PC-9 (cell line): ENCODE results near the gene ARX. TPM values are rescaled to one million over a fixed set of nuclear protein-coding genes. Genes with fewer than 3 reads are reported as not detected.

Source experiments
- BruUV-seq: library from RNA; stranded (reverse); fragments of 400-500 nt; replicated peaks from 2 replicates; lab custom pipeline; 2021; lab: Mats Ljungman, UMichigan
- CTCF ChIA-PET: fragments of 300-600 bp; sonication (Branson Sonifier 250); formaldehyde crosslinking; loops from one replicate; lab custom pipeline; 2022; ENCODE audit warnings: antibody characterized with exemption; lab: Charles Lee
- POLR2A ChIA-PET: fragments of 300-600 bp; sonication (Branson Sonifier 250); formaldehyde crosslinking; loops from one replicate; lab custom pipeline; 2022; ENCODE audit warnings: antibody characterized with exemption; ENCODE audit not compliant: unreplicated experiment; lab: Charles Lee
- DNase-seq, 2 experiments: peaks; one replicate each; pipeline versions ENCODE4 v3.0.0 to v3.0.0-alpha.2; 2015 to 2022; ENCODE audit warnings: mixed read lengths in 1 of 2
- H2AFZ ChIP-seq: fragments of 200-600 bp; sonication (generic); 2 replicates; pipeline ENCODE4 v1.8.1; 2017; ENCODE audit warnings: antibody characterized with exemption
- H3F3A ChIP-seq: fragments of 200-600 bp; sonication (generic); 2 replicates; pipeline ENCODE4 v1.8.1; 2017; ENCODE audit warnings: antibody characterized with exemption, mild to moderate bottlenecking, low read depth; ENCODE audit not compliant: insufficient read depth
- H3K27ac ChIP-seq: fragments of 200-600 bp; sonication (generic); 2 replicates; pipeline ENCODE4 v1.6.1; 2016; ENCODE audit warnings: mixed run types
- H3K27me3 ChIP-seq: fragments of 200-600 bp; sonication (generic); 2 replicates; pipeline ENCODE4 v1.6.1; 2016; ENCODE audit warnings: low read depth, mixed run types; ENCODE audit not compliant: insufficient read depth
- H3K36me3 ChIP-seq: fragments of 200-600 bp; sonication (generic); 2 replicates; pipeline ENCODE4 v1.6.1; 2016; ENCODE audit warnings: low read depth, mixed run types
- H3K4me1 ChIP-seq: fragments of 200-600 bp; sonication (generic); replicated peaks from 2 replicates; pipeline ENCODE4 v1.6.1; 2016; ENCODE audit warnings: mixed run types; ENCODE audit not compliant: insufficient read depth
- H3K4me2 ChIP-seq: fragments of 200-600 bp; sonication (generic); 2 replicates; pipeline ENCODE4 v1.6.1; 2017; ENCODE audit warnings: mixed run types
- H3K4me3 ChIP-seq: fragments of 200-600 bp; sonication (generic); 2 replicates; pipeline ENCODE4 v1.6.1; 2016; ENCODE audit warnings: mixed run types
- H3K79me2 ChIP-seq: fragments of 200-600 bp; sonication (generic); 2 replicates; pipeline ENCODE4 v1.6.1; 2017; ENCODE audit warnings: low read depth, mixed run types
- H3K9me2 ChIP-seq: fragments of 200-600 bp; sonication (generic); 2 replicates; pipeline ENCODE4 v1.8.1; 2017; ENCODE audit warnings: mild to moderate bottlenecking; ENCODE audit not compliant: insufficient read depth
- H3K9me3 ChIP-seq: fragments of 200-600 bp; sonication (generic); 2 replicates; pipeline ENCODE4 v1.8.1; 2016; ENCODE audit warnings: low read depth; ENCODE audit not compliant: insufficient read depth
- H4K20me1 ChIP-seq: fragments of 200-600 bp; sonication (generic); 2 replicates; pipeline ENCODE4 v1.8.1; 2017; ENCODE audit not compliant: insufficient read depth
- CTCF ChIP-seq: fragments of 200-600 bp; sonication (generic); conservative IDR thresholded peaks from 2 replicates; pipeline ENCODE4 v1.6.1; 2017; ENCODE audit warnings: mixed run types, antibody characterized with exemption, mild to moderate bottlenecking, moderate library complexity
- EZH2 ChIP-seq: fragments of 200-600 bp; sonication (generic); IDR thresholded peaks from 2 replicates; pipeline ENCODE4 v1.8.0; 2017; ENCODE audit warnings: antibody characterized with exemption, low read depth
- intact Hi-C: fragments of 100-400 bp; cut with micrococcal nuclease; formaldehyde crosslinking; loops from one replicate; pipeline ENCODE4 v1.10.0; 2022; ENCODE audit not compliant: unreplicated experiment
- total RNA-seq: library from RNA; stranded (reverse); gene quantifications from 2 replicates; pipeline ENCODE4 v1.2.3, GENCODE V29; 2021

The ARX gene
- total RNA-seq, 1 experiment from 2014 or later, result not detected

- Histone ChIP-seq H3K27ac (no peak overlapping the region), H2AFZ (no peak overlapping the region), H3K79me2 (no peaks in the 10 kb centered on the region), H3K36me3 (no peaks in the 10 kb centered on the region), H3F3A (no peaks in the 10 kb centered on the region), H3K4me1 (no peaks in the 10 kb centered on the region), H3K9me3 (no peaks in the 10 kb centered on the region), H3K27me3 (no peaks in the 10 kb centered on the region), H3K4me2 (no peak overlapping the region), H4K20me1 (no peaks in the 10 kb centered on the region), H3K9me2 (no peaks in the 10 kb centered on the region), H3K4me3 (no peak overlapping the region)
- TF ChIP-seq EZH2 (no peak), CTCF (no peak)
- intact Hi-C loops, result no loop called here
- POLR2A ChIA-PET, result no interaction called here
- no peak for DNase-seq
- CTCF ChIA-PET, result no interaction called here
- BruUV-seq, result no TSS peak
These were observed 10.2 kb downstream of the ARX start for GRCh38 chrX:25005382-25006185.

GRCh38 chrX:25005034-25005381 is 10.8 kb downstream of the ARX start:
- H2AFZ ChIP-seq, result no peak overlapping the region
- H3K4me1 ChIP-seq, result no peaks in the 10 kb centered on the region
- H3K27me3 ChIP-seq, result no peaks in the 10 kb centered on the region
- no peaks in the 10 kb centered on the region for H4K20me1 ChIP-seq
- no peaks in the 10 kb centered on the region for H3K9me2 ChIP-seq
- POLR2A ChIA-PET, result no interaction called here
- no peak overlapping the region for H3K27ac ChIP-seq
- intact Hi-C loops, result no loop called here
- no peaks in the 10 kb centered on the region for H3F3A ChIP-seq
- H3K4me3 ChIP-seq, result no peak overlapping the region
- CTCF ChIA-PET, result no interaction called here
- H3K79me2 ChIP-seq, result no peaks in the 10 kb centered on the region
- no peak for TF ChIP-seq CTCF
- TF ChIP-seq EZH2, result no peak
- DNase-seq, result no peak
- H3K9me3 ChIP-seq, result no peaks in the 10 kb centered on the region
- no peaks in the 10 kb centered on the region for H3K36me3 ChIP-seq
- BruUV-seq, result no TSS peak
- H3K4me2 ChIP-seq, result no peak overlapping the region

GRCh38 chrX:25004485-25005032 is 11.2 kb downstream of the ARX start:
- no peaks in the 10 kb centered on the region for H3K27me3 ChIP-seq
- intact Hi-C loops, result no loop called here
- no peak overlapping the region for H3K4me2 ChIP-seq
- CTCF ChIA-PET, result no interaction called here
- POLR2A ChIA-PET, result no interaction called here
- no peak overlapping the region for H3K4me3 ChIP-seq
- no peaks in the 10 kb centered on the region for H3K36me3 ChIP-seq
- H4K20me1 ChIP-seq, result no peaks in the 10 kb centered on the region
- no peaks in the 10 kb centered on the region for H3K9me3 ChIP-seq
- no peaks in the 10 kb centered on the region for H3K9me2 ChIP-seq
- no TSS peak for BruUV-seq
- no peaks in the 10 kb centered on the region for H3K79me2 ChIP-seq
- H2AFZ ChIP-seq, result no peak overlapping the region
- H3F3A ChIP-seq, result no peaks in the 10 kb centered on the region
- no peak overlapping the region for H3K27ac ChIP-seq
- no peak for TF ChIP-seq CTCF
- TF ChIP-seq EZH2, result no peak
- DNase-seq, result no peak
- H3K4me1 ChIP-seq, result no peaks in the 10 kb centered on the region
